ENCODE measurements around the gene HIP1.

Gene HIP1

DNA sequence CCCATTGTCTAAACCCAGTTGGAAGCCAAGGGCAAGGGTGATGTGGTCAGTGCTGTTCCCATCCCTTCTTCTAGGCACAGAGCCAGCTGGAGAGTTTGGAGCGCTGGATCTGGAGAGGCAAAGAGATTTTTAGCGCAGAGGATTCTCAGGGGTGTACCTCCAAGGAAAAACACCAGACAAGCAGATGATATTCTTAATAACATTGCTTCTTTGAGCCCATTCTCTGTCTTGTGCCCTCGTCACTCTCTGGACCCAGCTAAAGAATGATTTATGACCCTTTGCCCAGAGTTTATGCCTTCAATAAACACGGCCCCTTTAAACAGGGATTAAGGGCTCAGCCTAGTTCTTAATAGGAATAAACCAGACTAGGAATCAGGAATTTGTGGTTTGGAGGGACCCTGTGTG lies 4.7 kb upstream of the HIP1 start:
- no peak overlapping the region for H3K4me3 ChIP-seq (replicated peaks; ENCODE audit: low read depth, low read length)
- DNase-seq (ENCODE audit: extremely low read depth, low read depth) = no peak
- TF ChIP-seq, protein P1, sequence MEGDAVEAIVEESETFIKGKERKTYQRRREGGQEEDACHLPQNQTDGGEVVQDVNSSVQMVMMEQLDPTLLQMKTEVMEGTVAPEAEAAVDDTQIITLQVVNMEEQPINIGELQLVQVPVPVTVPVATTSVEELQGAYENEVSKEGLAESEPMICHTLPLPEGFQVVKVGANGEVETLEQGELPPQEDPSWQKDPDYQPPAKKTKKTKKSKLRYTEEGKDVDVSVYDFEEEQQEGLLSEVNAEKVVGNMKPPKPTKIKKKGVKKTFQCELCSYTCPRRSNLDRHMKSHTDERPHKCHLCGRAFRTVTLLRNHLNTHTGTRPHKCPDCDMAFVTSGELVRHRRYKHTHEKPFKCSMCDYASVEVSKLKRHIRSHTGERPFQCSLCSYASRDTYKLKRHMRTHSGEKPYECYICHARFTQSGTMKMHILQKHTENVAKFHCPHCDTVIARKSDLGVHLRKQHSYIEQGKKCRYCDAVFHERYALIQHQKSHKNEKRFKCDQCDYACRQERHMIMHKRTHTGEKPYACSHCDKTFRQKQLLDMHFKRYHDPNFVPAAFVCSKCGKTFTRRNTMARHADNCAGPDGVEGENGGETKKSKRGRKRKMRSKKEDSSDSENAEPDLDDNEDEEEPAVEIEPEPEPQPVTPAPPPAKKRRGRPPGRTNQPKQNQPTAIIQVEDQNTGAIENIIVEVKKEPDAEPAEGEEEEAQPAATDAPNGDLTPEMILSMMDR (IDR thresholded peaks at IDR 0.05; ENCODE audit: low read depth, low read length, missing control alignments) = no peak

DNA sequence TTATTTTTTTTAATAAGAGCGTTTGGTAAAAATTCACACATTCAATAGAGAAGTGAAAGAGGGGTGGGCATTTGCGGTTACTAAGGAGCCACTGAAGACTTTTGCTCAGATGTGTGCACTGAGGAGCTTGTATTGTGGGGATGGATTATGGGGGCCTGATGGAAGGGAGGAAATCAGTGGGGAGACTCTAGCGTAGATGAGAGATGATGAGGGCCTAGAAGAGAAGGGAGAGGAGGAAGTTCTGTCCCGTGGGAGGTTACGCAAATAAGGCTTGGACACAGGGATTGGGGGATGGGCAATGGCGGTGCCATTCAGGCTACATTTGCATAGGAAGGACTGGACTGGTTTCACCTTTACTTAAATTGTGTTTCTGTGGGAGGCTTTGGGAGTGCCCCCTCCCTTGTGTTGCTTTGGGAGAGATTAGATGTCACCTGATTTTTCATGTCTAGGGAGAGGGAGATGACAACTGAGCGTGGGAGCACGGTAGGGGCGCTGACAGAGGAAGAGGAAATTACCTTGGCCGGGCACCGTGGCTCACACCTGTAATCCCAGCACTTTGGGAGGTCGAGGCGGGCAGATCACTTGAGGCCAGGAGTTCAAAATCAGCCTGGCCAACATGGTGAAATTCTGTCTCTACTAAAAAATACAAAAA lies 2.2 kb upstream of the HIP1 start:
- no peak for DNase-seq (ENCODE audit: extremely low read depth, low read depth)
- H3K4me3 ChIP-seq (replicated peaks; ENCODE audit: low read depth, low read length) = no peak overlapping the region
- TF ChIP-seq, protein P1 (IDR thresholded peaks at IDR 0.05; ENCODE audit: low read depth, low read length, missing control alignments) = no peak

- TF ChIP-seq, protein P1 (IDR thresholded peaks at IDR 0.05; ENCODE audit: low read depth, low read length, missing control alignments) = no peak
- peak overlapping the region; percentile 74 for H3K4me3 ChIP-seq (replicated peaks; ENCODE audit: low read depth, low read length)
- DNase-seq (ENCODE audit: extremely low read depth, low read depth) = no peak
These were observed 1.3 kb upstream of the HIP1 start for GRCh38 chr7:75739796-75740672.

DNA sequence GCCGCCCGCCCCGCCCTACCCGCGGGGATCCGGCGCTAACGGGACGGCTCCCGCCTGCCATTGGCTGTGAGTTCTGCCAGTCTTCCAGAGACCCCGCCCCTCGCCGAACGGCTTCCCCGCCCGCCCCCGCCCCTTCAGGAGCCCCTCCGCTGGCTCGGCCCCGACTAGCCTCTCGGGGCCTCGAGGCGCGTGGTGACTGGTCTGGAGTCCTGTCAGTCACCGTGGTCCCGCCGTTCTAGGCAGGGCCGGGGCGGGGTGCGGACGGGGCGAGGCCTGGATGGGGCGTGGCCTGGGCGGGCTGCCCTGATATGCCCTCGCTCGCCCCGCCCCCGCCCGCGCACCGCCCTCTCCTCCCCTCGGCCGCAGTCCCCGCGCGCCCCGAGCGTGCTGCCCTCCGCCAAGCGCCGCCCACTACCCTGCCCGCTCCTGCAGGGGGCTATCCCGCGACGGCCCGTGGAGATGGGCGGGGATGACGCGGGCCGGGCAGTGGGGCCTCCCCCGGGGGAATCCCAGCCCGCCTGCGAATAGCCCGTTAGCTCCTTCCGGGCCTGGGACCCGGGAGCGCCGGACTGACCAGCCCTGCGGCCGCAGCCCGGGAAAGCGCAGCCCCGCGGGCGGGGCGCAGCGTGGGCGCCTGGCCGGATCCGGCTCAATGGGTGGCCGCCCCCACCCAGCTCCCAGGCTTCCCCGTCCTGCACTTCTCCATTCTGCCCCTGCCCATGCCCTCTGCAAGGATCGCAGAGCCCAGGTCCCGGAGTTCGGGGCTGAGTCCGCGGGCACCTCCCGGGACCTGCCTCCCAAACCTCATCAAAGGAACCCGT lies 444 bp upstream of the HIP1 start:
- DNase-seq (ENCODE audit: extremely low read depth, low read depth) = peak; percentile 73
- TF ChIP-seq, protein P1 (IDR thresholded peaks at IDR 0.05; ENCODE audit: low read depth, low read length, missing control alignments) = no peak
- peak overlapping the region; percentile 74 for H3K4me3 ChIP-seq (replicated peaks; ENCODE audit: low read depth, low read length)

DNA sequence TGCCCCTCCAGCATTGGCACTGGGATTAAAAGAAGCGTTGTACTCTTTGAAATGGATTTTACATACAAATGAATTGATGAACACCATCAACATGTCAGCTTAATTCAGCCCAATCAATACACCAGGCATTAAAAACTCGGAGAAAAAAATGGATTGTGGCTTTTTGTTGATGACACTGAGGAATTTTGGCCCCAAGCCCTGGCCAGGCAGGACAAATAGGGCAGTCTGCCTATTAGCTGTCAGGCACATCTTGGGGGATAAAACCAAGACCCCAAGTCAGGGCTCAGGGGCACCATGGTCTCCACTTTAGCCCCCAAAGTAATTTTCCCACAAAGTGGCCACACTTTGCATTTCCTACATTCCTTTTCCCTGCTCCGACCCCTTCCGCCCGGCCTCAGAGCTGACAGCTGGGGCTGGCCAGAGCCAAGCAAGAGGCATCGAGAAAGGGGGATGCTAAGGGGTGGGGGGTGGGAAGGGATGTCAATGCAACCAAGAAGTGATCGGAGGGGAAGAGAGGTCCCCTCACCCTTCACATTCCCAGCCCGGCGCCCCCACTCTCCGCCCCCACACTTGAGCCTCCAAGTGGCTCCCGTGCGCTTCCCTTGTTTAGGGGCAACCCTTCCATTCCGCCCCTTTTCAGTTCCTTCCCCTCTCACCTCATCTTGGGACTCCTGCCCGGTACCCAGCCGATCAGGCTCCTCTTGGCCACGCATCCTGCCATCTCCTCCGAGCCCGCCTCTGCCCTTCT lies 711 bp downstream of the HIP1 start:
- H3K4me3 ChIP-seq (replicated peaks; ENCODE audit: low read depth, low read length) = peak overlapping the region; percentile 74
- TF ChIP-seq, protein P1 (IDR thresholded peaks at IDR 0.05; ENCODE audit: low read depth, low read length, missing control alignments) = no peak
- DNase-seq (ENCODE audit: extremely low read depth, low read depth) = no peak

All from HFF-Myc (cell line).